HepG2 (cell line): ENCODE measurements around the gene DHX16. TPM values are rescaled to one million over a fixed set of nuclear protein-coding genes. Genes with fewer than 3 reads are reported as not detected.

Experiments used
- BORCS8-MEF2B ChIP-seq: sonication (generic); formaldehyde crosslinking; IDR thresholded peaks from 2 replicates; pipeline ENCODE4 v1.8.0; 2022; ENCODE audit warnings: mild to moderate bottlenecking, missing genetic modification reagents
- BRD4 ChIP-seq: sonication (generic); formaldehyde crosslinking; IDR thresholded peaks from 2 replicates; pipeline ENCODE4 v1.4.0; 2020; ENCODE audit warnings: missing genetic modification reagents
- CEBPG ChIP-seq: IDR thresholded peaks from 2 replicates; pipeline ENCODE4 v1.6.1; 2016
- FOXJ3 ChIP-seq: sonication (generic); formaldehyde crosslinking; IDR thresholded peaks from 2 replicates; pipeline ENCODE4 v1.4.0; 2020; ENCODE audit warnings: missing genetic modification reagents, mild to moderate bottlenecking, borderline replicate concordance
- MYNN ChIP-seq: sonication (generic); formaldehyde crosslinking; IDR thresholded peaks from 2 replicates; pipeline ENCODE4 v1.4.0; 2020; ENCODE audit warnings: mild to moderate bottlenecking, low read depth, missing genetic modification reagents
- NFYB ChIP-seq: sonication (generic); formaldehyde crosslinking; IDR thresholded peaks from 2 replicates; pipeline ENCODE4 v1.4.0; 2020; ENCODE audit warnings: missing genetic modification reagents
- PHB2 ChIP-seq: fragments of 450-650 bp; IDR thresholded peaks from 2 replicates; pipeline ENCODE4 v1.6.1; 2018; ENCODE audit not compliant: partially characterized antibody
- SNRNP70 ChIP-seq: fragments of 200-400 bp; formaldehyde crosslinking; IDR thresholded peaks from 2 replicates; pipeline ENCODE4 v1.6.1; 2017; ENCODE audit warnings: mild to moderate bottlenecking, low read depth, low read length, moderate library complexity
- SOX5 ChIP-seq: IDR thresholded peaks from 2 replicates; pipeline ENCODE4 v1.6.1; 2016; ENCODE audit warnings: borderline replicate concordance
- SSRP1 ChIP-seq: IDR thresholded peaks from 2 replicates; pipeline ENCODE4 v1.6.1; 2016; ENCODE audit warnings: control low read depth
- WIZ ChIP-seq: sonication (generic); formaldehyde crosslinking; IDR thresholded peaks from 2 replicates; pipeline ENCODE4 v1.5.1; 2020; ENCODE audit warnings: mild to moderate bottlenecking, missing genetic modification reagents
- ZC3H4 ChIP-seq: sonication (generic); formaldehyde crosslinking; IDR thresholded peaks from 2 replicates; pipeline ENCODE4 v1.4.0; 2020; ENCODE audit warnings: missing genetic modification reagents, borderline replicate concordance
- ZNF207 ChIP-seq: fragments of 450-650 bp; IDR thresholded peaks from 2 replicates; pipeline ENCODE4 v1.6.1; 2016; ENCODE audit warnings: antibody characterized with exemption, borderline replicate concordance
- ZNF670 ChIP-seq: sonication (generic); formaldehyde crosslinking; IDR thresholded peaks from 2 replicates; pipeline ENCODE4 v1.8.0; 2022; ENCODE audit warnings: mild to moderate bottlenecking, missing genetic modification reagents, borderline replicate concordance
- ZNF841 ChIP-seq: sonication (generic); formaldehyde crosslinking; IDR thresholded peaks from 2 replicates; pipeline ENCODE4 v1.8.1; 2023; ENCODE audit warnings: missing genetic modification reagents, borderline replicate concordance
- polyA plus RNA-seq, 8 experiments: library from polyadenylated mRNA; depleted of rRNA in 3 of 8; stranded (reverse) in 7 of 8; unstranded in 1 of 8; fragments of >200 nt; fragmentation: Illumina TruSeq in 4 of 8; extraction: Trizol in 4 of 8; gene quantifications; 2 replicates each; pipeline versions ENCODE4 v1.2.1 to v1.2.3, GENCODE V29; 2011 to 2016; ENCODE audit warnings: low read depth in 4 of 8, missing spikeins in 1 of 8, mixed read lengths in 1 of 8; ENCODE audit not compliant: insufficient read depth in 1 of 8
- total RNA-seq, 5 experiments: library from RNA; depleted of rRNA; stranded (reverse); fragments of >200 nt; fragmentation: Illumina TruSeq; extraction: Trizol; gene quantifications; 2 replicates each; pipeline ENCODE4 v1.2.3, GENCODE V29; 2016; ENCODE audit warnings: low read depth in 1 of 5
- TF ChIP-seq, protein P1 (sequence below): sonication (generic); formaldehyde crosslinking; IDR thresholded peaks from 2 replicates; pipeline ENCODE4 v1.8.0; 2022; ENCODE audit warnings: mild to moderate bottlenecking, missing genetic modification reagents, borderline replicate concordance
- TF ChIP-seq, protein P2 (sequence below): sonication (generic); formaldehyde crosslinking; IDR thresholded peaks from 2 replicates; pipeline ENCODE4 v1.4.0; 2020; ENCODE audit warnings: missing genetic modification reagents
- TF ChIP-seq, protein P3 (sequence below): sonication (generic); formaldehyde crosslinking; IDR thresholded peaks from 2 replicates; pipeline ENCODE4 v1.5.1; 2020; ENCODE audit warnings: mild to moderate bottlenecking, missing genetic modification reagents, moderate library complexity
- TF ChIP-seq, protein P4 (sequence below), 2 experiments: sonication (generic) in 1 of 2; formaldehyde crosslinking in 1 of 2; IDR thresholded peaks; 2 replicates each; pipeline versions ENCODE4 v1.5.1 to v1.6.1; 2011 to 2020; ENCODE audit warnings: borderline replicate concordance in 1 of 2, low read depth in 1 of 2, low read length in 1 of 2, mild to moderate bottlenecking in 1 of 2, missing genetic modification reagents in 1 of 2, moderate library complexity in 1 of 2
- TF ChIP-seq, protein P5 (sequence below): sonication (generic); formaldehyde crosslinking; IDR thresholded peaks from 2 replicates; pipeline ENCODE4 v1.9.0; 2021; ENCODE audit warnings: missing genetic modification reagents, borderline replicate concordance

Gene DHX16
- total and polyA plus RNA-seq, 2 of the 13 experiments (the other 11 are each of a cell fraction or from before 2014, with no cell fraction given): 57.0 to 58.5 TPM

DNA sequence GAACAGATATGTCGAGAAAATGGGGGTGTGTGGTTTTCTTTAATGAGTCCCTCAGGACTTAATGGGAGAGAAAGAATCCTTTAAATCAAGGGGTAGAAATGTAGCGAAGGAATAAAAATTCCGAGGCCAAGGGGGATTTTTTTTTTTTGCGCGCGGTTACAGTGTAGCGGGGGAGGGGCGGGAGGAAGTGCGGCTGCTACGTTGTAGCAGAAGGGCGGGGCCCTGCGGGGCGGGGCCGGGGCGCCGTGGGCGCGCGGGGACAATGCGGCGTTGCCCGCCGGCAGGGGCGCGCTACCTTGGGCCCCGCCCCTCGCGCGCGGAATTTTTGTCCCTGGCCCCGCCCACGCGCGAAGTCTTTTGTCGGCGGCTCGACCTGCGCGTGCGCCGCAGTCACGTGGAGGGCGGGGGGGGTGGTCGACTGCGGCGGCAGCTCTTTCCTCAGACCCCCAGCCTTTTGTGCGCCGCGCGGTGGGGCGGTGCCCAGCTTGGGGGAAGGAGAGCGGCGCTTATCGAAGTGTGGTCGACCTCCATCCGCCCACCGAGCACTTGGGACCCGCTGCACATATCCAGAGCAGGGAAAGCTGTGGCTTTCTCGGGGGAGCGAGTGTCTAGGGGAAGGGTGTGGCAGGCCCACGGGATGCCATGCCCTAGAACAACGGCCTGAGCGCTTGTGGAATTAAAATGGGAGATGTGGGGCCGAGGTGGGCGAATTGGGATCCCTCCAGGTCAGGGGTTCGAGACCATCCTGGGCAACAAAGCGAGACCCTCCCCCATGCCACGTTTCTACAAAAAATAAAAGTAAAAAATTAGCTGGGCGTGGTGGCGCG is 48.6 kb upstream of the DHX16 start (continued):
- TF ChIP-seq, protein P1, sequence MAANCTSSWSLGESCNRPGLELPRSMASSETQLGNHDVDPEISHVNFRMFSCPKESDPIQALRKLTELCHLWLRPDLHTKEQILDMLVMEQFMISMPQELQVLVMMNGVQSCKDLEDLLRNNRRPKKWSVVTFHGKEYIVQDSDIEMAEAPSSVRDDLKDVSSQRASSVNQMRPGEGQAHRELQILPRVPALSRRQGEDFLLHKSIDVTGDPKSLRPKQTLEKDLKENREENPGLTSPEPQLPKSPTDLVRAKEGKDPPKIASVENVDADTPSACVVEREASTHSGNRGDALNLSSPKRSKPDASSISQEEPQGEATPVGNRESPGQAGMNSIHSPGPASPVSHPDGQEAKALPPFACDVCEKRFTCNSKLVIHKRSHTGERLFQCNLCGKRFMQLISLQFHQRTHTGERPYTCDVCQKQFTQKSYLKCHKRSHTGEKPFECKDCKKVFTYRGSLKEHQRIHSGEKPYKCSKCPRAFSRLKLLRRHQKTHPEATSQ: peak; percentile 2; the same call in 1 of the 2 replicates
- TF ChIP-seq ZNF841 (CRISPR knock-in tag): no peak
- no peak; the same call in 1 of the 2 replicates for TF ChIP-seq BRD4 (CRISPR knock-in tag)
- TF ChIP-seq, protein P2, sequence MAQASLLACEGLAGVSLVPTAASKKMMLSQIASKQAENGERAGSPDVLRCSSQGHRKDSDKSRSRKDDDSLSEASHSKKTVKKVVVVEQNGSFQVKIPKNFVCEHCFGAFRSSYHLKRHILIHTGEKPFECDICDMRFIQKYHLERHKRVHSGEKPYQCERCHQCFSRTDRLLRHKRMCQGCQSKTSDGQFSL (CRISPR knock-in tag): peak; percentile 98
- TF ChIP-seq CEBPG (CRISPR knock-in tag): no peak
- no peak for TF ChIP-seq SSRP1 (CRISPR knock-in tag)
- no peak for TF ChIP-seq SNRNP70
- TF ChIP-seq WIZ (CRISPR knock-in tag): peak; percentile 30; the same call in 1 of the 2 replicates
- TF ChIP-seq SOX5 (CRISPR knock-in tag): peak; percentile 82
- TF ChIP-seq, protein P3, sequence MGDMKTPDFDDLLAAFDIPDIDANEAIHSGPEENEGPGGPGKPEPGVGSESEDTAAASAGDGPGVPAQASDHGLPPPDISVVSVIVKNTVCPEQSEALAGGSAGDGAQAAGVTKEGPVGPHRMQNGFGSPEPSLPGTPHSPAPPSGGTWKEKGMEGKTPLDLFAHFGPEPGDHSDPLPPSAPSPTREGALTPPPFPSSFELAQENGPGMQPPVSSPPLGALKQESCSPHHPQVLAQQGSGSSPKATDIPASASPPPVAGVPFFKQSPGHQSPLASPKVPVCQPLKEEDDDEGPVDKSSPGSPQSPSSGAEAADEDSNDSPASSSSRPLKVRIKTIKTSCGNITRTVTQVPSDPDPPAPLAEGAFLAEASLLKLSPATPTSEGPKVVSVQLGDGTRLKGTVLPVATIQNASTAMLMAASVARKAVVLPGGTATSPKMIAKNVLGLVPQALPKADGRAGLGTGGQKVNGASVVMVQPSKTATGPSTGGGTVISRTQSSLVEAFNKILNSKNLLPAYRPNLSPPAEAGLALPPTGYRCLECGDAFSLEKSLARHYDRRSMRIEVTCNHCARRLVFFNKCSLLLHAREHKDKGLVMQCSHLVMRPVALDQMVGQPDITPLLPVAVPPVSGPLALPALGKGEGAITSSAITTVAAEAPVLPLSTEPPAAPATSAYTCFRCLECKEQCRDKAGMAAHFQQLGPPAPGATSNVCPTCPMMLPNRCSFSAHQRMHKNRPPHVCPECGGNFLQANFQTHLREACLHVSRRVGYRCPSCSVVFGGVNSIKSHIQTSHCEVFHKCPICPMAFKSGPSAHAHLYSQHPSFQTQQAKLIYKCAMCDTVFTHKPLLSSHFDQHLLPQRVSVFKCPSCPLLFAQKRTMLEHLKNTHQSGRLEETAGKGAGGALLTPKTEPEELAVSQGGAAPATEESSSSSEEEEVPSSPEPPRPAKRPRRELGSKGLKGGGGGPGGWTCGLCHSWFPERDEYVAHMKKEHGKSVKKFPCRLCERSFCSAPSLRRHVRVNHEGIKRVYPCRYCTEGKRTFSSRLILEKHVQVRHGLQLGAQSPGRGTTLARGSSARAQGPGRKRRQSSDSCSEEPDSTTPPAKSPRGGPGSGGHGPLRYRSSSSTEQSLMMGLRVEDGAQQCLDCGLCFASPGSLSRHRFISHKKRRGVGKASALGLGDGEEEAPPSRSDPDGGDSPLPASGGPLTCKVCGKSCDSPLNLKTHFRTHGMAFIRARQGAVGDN (CRISPR knock-in tag): peak; percentile 86
- TF ChIP-seq ZNF207: no peak
- TF ChIP-seq, protein P4, sequence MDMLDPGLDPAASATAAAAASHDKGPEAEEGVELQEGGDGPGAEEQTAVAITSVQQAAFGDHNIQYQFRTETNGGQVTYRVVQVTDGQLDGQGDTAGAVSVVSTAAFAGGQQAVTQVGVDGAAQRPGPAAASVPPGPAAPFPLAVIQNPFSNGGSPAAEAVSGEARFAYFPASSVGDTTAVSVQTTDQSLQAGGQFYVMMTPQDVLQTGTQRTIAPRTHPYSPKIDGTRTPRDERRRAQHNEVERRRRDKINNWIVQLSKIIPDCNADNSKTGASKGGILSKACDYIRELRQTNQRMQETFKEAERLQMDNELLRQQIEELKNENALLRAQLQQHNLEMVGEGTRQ (IDR thresholded peaks at IDR 0.05; ENCODE audit: low read depth, low read length): peak; percentile 92
- TF ChIP-seq, protein P4 (CRISPR knock-in tag; IDR thresholded peaks at IDR 0.05; ENCODE audit: borderline replicate concordance): peak; percentile 96
- peak; percentile 92; the same call in 1 of the 2 replicates for TF ChIP-seq ZC3H4
- peak; percentile 57; the same call in 1 of the 2 replicates for TF ChIP-seq MYNN
- peak; percentile 10; the same call in 1 of the 2 replicates for TF ChIP-seq NFYB (CRISPR knock-in tag)
- no peak for TF ChIP-seq PHB2
- TF ChIP-seq, protein P5, sequence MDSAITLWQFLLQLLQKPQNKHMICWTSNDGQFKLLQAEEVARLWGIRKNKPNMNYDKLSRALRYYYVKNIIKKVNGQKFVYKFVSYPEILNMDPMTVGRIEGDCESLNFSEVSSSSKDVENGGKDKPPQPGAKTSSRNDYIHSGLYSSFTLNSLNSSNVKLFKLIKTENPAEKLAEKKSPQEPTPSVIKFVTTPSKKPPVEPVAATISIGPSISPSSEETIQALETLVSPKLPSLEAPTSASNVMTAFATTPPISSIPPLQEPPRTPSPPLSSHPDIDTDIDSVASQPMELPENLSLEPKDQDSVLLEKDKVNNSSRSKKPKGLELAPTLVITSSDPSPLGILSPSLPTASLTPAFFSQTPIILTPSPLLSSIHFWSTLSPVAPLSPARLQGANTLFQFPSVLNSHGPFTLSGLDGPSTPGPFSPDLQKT (CRISPR knock-in tag): no peak
- TF ChIP-seq ZNF670: no peak
- no peak for TF ChIP-seq FOXJ3 (CRISPR knock-in tag)
- TF ChIP-seq BORCS8-MEF2B (CRISPR knock-in tag): peak; percentile 62; the same call in 1 of the 2 replicates
